Measurements from ENCODE around the gene SCGB3A1. TPM values are rescaled to one million over a fixed set of nuclear protein-coding genes. Genes with fewer than 3 reads are reported as not detected.

SCGB3A1 gene
- total and polyA plus RNA-seq, 9 of the 15 experiments (the other 6 are each of a cell fraction or from before 2014, with no cell fraction given): 0.33 TPM; not detected in 8

GRCh38 chr5:180555168-180555921, 36.0 kb downstream of the SCGB3A1 start (continued):
- TF ChIP-seq ATF6 (CRISPR knock-in tag; IDR thresholded peaks at IDR 0.05) (no peak), PML (IDR thresholded peaks at IDR 0.05; ENCODE audit: low read length) (peak; percentile 98), DNMT1 (IDR thresholded peaks at IDR 0.05) (0 out of 2 replicates have a peak, but pooled peaks have one; percentile 82), ZNF766 (CRISPR knock-in tag; conservative IDR thresholded peaks at IDR 0.05) (peak; percentile 94), RAD51 (IDR thresholded peaks at IDR 0.05; ENCODE audit: borderline replicate concordance, low read depth) (peak; percentile 38; the same call in 1 of the 2 replicates), ELF2 (CRISPR knock-in tag; IDR thresholded peaks at IDR 0.05) (no peak), SMARCA4 (IDR thresholded peaks at IDR 0.05) (peak; percentile 100), ZBTB33 (CRISPR knock-in tag; IDR thresholded peaks at IDR 0.05) (peak; percentile 45; the same call in 1 of the 2 replicates), MNT (conservative IDR thresholded peaks at IDR 0.05) (peak; percentile 38 to 69), ZNF589 (CRISPR knock-in tag; IDR thresholded peaks at IDR 0.05; ENCODE audit: low read depth) (peak; percentile 95), KDM1A (IDR thresholded peaks at IDR 0.05) (peak; percentile 98), CREM (IDR thresholded peaks at IDR 0.05; ENCODE audit: low read depth) (peak; percentile 30; the same call in 1 of the 2 replicates), GATAD2B (IDR thresholded peaks at IDR 0.05; ENCODE audit: borderline replicate concordance) (peak; percentile 64; the same call in 1 of the 2 replicates), POLR2B (IDR thresholded peaks at IDR 0.05; ENCODE audit: low read depth, partially characterized antibody) (no peak), ZNF551 (CRISPR knock-in tag; IDR thresholded peaks at IDR 0.05) (no peak), AFF4 (CRISPR knock-in tag; IDR thresholded peaks at IDR 0.05) (no peak), BHLHE40 (IDR thresholded peaks at IDR 0.05; ENCODE audit: low read length) (0 out of 2 replicates have a peak, but pooled peaks have one; percentile 21)
